ENCODE data around the gene MCFD2.
"Not testable (repeated sequence)": the region's sequence is repeated elsewhere in the genome, so short reads cannot be mapped to it uniquely, and the experiment has no call there.

The MCFD2 gene

DNA sequence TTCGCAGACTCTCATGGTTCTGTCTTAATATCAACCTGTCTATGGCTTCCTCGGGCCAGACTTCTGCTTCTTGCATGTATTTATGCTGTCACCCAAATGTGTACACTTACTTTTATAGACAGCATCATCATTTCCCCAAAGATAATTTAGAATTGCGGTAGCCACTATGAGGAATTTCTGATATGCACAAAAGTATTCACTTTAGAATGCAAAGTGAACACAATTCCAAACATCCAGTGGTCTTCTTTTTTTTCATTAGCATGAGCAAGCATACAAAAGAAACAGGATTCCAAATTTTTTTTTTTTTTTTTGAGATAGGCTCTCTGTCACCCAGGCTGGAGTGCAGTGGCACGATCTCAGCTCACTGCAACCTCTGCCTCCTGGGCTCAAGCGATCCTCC, 21.0 kb upstream of the MCFD2 start:
- no peak for DNase-seq

DNA sequence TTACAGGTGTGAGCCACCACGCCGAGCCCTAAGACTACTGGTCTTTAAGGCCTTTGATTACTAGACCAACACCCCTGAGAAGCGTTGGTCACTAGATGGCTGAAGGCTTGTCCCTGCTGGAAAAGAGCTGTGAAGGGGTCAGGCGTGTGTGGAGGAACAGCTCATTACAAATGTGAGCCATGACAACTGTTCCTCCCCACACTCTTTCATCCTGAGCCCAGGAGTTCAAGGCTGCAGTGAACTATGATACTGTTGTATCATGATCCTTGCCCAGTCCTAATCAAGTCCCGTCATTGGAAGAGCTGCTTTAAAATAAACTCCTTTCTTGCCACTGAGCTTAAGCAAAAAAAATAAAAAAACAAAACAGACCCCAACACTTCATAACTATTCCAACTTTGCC, 19.5 kb upstream of the MCFD2 start:
- no peak for DNase-seq

- DNase-seq: no peak
Measured at GRCh38 chr2:46929612-46930011, 14.0 kb upstream of the MCFD2 start.

GRCh38 chr2:46926863-46927262, 11.3 kb upstream of the MCFD2 start:
- no peak for DNase-seq

DNA sequence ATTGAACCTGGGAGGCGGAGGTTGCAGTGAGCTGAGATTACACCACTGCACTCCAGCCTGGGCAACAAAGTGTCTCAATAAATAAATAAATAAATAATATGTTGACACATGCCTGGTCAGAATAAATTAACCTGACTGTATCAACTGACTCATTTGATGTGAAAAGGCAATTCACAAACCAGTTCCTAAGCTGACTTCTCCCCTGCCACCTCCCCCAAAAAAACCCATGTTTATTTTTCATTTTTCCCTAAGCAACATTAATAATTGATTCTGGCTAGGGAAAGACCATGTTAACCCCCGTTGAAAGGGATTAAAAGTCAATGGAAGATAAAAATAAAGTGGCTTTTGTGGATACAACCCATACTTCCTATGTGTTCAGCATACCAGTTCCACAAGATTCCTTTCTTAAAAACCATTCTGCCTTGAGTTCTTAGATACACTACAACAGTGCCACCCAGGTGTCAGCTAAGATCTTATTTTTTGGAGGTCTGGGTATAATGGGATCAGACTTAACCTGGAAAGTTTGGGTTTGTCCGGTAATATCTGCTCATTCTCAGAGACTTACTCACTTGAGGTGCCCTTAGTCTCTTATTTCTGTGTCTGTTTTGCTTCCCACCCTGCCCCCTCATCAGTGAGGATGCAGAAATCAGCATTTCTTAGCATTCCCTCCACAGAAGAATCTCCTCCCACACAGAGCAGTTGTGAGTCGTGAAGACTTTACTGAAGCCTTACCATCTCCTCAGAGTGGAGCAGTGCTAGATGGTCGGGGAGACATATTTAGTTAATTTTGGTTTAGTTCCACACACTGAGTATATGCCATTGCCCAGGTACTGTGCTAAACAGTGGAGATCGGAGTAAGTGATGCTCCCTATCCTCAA, 10.1 kb upstream of the MCFD2 start:
- no peak for DNase-seq

- DNase-seq: no peak
Measured at GRCh38 chr2:46924608-46925007, 9.0 kb upstream of the MCFD2 start.

DNA sequence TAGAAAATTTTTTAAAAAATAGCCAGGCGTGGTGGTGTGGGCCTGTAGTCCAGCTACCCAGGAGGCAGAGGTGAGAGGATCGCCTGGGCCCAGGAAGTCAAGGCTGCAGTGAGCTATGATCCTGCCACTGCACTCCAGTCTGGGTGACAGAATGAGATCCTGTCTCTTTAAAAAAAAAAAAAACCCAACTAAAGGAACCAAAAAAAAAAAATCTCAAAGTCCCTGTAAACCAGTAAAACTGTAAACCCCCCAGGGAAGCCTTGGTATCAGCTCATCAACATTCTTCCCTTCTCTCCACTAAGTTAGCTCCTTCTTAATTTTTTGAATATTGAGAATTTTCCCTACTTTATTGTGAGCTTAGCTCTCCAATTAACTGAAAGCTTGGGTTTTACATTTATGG, 8.4 kb upstream of the MCFD2 start:
- DNase-seq: no peak

DNA sequence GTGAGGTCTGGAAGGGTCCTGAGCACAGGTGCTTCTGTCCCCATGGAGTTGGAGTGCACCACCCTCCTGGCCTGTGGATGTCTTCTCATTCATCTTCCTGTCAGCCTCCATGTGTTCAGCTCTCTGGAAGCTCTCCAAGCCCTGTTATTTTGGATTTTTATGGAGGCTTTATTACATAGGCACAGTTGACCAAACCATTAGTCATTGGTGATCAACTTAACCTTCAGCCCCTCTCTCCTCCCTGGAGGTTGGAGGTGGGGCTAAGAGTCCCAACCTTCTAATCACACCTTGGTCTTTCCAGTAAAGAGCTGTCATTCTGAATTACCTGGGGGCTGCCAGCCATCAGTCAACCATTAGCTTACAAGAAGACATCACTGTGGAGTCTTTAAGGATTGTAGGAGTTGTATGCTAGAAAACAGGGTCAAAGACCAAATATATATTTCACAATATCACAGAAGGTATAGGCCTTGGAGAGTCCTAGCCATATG, 7.5 kb upstream of the MCFD2 start:
- DNase-seq: no peak

DNA sequence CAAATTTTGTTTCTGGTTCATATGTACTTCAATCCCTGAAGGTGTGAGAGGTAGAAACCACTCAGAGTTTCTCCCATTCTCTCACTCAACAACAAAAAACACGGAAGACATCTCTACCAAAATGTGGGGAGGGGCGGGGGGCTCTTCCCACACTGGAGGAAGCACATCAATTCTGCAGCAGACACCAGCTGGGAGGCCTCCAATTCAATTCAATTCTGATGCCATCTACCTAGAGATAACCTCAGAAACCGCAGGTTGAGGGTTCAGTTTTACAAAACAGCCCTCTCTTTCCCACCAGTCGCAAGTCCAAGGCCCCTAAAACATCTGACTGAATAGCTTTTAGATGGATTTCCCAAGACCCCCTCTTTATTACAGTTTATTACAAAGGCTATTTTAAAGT, 7.0 kb upstream of the MCFD2 start:
- no peak for DNase-seq

DNA sequence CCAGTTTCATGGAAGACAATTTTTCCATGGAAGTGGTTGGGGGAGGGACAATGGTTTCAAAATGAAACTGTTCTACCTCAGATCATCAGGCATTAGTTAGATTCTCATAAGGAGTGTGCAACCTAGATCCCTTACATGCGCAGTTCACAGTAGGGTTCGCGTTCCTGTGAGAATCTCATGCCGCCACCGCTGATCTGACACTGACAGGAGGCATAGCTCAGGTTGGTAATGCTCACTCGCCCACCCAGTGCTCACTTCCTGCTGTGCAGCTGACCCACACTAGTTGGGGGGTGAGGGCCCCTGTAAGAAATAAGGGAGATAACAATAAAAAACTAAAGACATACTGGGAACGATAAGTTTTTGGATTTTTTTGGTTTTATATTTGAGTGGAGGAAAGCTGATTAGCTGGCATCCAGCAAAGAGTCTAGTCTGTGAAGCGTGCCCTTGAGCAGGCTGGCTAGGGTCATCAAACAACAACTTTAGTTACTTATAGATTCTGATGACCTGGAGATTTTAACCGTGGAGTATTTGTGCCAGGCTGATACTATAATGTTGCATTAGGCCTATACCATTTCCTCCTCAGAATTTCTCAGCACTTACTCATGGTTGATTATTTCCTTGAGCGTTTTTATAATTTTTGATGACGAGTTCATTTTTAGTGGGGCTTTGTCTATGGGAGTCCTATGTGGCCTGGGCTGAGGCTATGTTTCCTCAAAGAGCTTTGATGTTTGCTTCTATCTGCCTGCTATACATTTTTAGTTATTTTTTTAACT, 6.3 kb upstream of the MCFD2 start:
- no peak for DNase-seq

DNA sequence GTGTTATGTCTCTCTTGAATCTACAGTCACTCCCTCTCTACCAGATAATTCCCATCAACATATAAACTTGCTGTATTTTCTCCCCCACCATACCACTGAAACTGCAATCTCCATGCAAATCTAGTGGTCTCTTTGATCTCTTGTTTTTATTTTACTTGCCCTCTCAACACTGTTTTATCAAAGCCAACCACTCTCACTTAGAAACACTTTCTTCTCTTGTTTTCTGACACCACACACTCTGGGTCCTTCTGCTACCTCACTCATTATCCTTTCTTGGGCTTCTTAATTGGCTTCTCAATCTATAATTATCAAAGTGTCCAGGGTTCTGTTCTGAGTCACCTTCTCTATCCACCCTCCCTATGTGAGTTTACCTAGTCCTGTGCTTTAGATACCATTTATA, 2.0 kb upstream of the MCFD2 start:
- DNase-seq: peak in 1 of 2 donors; percentile 34

DNA sequence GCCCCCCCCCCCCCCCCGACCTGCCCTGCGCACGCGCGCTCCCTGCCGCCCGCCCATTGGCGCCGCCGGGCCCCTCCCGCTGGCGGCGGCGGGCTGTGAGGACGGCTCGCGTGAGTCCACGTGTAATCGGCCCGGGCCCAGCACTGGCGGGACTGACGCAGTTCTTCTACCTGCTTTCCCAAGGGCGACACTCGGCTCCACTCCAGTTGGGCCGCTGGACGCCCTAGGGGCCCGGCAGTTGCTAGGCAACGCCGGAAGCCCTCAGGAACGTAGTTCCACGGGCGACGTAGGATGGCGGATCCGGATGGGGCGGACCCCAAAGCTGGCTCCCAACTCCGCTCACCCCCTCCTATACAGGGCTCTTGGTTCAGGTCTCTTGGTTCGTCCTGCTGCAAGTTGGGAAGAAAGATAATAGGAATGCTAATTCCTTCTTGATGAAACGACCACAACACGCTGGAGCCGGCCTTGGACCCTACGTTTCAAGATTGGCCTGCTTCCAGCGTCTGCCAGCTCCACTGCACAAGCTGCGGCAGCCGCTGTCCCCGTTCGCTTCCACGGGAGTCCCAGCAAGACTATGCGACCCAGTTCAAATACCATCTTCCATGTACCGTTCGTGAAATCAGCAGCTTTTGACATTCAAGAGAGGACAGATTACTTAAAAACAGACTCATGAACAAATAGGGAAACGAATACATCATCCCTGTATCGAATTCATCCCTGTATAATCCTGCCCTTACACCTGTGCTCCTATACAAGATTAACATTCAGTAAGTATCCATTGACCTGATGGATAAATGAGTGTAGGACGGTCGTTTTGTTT, 415 bp upstream of the MCFD2 start:
- DNase-seq: peak; percentile 81 to 82

GRCh38 chr2:46914578-46915230, 902 bp downstream of the MCFD2 start:
- no peak for DNase-seq

DNA sequence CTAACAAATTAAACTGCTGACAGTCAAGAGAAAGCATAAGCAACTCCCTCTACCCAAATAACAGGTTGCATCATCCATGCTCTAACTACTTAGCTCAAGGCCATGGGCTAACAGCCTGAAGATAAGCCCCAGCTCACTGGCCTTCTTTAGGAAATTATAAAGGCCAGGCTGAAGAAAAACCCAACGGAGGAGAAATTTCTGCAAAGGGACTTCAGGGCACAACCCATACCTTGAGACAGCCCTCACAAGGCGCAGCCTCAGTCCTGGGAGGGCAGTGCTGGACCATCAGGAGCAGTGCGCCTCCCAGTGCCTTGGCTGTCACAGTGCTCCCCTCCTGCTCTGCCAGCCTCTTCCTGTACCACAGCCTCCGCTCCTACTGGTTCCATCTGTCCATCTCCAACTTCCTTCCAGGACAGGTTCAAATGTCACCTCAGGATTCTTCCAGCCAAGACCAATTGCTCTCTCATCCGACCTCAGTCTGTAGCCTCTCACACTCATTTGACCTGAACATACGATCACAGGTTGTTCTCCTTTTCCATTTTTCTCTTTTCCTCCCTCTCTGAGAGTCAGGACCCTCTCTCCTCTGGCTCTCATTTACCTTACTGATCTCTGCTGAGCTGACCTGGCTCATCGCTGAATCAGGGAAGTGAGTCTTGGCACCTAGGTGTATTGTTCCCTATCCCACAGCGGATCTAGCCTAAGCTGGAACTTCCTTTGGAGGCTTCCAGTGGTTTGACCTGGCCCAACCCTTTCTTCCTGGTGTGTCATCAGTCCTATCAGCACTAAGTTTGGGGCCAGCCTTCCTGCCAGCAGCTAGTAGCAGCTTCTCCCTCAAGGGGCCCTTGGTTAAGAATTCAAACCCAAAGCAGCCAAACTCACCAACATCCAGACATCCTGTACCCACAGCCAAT, 1.9 kb downstream of the MCFD2 start:
- DNase-seq: no peak

DNA sequence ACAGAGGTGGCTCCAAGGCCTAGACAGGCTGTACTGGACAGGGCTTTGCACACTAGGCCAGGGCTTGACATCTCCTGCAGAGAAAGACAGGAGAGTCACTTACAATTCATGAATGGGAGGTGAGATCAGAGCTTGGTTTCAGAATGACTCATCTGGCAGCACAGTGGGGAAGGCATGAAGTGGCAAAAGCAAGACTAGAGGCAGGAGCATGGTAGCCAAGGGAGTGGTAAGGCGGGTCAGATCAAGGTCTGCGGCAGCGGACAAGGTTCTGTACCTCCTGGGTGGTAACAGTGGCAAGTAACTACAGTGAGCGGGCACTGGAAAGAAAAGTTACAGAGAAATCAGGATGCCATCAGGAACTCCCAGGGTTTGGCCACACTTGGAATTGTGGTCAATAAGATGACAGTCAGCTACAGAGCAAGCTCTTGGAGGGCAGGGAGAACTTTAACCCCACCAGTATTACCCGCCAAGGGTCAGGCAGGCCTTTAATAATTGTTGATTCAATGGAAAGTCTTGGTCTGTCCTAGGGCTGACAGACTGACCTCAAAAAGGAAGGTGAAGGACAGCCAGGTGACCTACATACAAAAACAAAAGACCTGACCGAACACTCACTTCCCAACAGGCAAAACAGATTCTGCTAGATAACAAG, 5.7 kb downstream of the MCFD2 start:
- DNase-seq: no peak

DNA sequence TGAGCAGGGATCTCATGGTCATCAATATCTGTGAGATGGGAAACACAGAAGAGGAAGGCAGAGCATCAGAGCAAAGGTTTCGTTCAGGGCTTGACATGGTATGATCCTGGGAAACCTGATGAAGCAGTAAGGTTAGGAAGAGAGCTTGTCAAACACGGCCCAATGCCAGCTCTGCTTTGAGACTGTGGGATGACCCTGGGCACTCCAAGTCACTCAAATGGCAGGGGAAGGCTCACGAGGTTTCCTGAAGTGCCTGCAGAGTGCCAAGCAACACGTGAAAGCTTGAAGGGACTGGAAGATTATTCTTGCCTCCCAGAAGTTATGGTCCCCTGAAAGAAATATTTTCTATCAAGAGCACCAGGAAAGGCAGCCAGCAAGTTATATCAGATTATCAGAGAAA, 6.5 kb downstream of the MCFD2 start:
- DNase-seq: no peak

- DNase-seq: not testable (repeated sequence)
Measured at GRCh38 chr2:46904908-46905678, 10.5 kb downstream of the MCFD2 start.

DNA sequence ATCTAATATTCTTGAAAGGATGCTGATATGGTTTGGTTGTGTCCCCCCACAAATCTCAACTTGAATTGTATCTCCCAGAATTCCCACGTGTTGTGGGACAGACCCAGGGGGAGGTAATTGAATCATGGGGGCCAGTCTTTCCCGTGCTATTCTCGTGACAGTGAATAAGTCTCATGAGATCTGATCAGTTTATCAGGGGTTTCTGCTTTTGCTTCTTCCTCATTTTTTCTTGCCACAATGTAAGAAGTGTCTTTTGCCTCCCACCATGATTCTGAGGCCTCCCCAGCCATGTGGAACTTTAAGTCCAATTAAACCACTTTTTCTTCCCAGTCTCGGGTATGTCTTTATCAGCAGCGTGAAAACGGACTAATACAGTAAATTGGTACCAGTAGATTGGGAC, 12.6 kb downstream of the MCFD2 start:
- DNase-seq: not testable (repeated sequence)

- no peak for DNase-seq
Measured at GRCh38 chr2:46902465-46902864, 13.1 kb downstream of the MCFD2 start.

- no peak for DNase-seq
Measured at GRCh38 chr2:46901611-46902010, 14.0 kb downstream of the MCFD2 start.
